HUES6 (cell line): ENCODE measurements around the gene SLC9A2.

ENCODE experiments used
- H3K27ac ChIP-seq: 2 replicates; pipeline ENCODE4 v1.7.0; 2013; ENCODE audit warnings: low read depth, mild to moderate bottlenecking, low read length, inconsistent platforms
- H3K27me3 ChIP-seq: 2 replicates; pipeline ENCODE4 v1.6.1; 2013; ENCODE audit warnings: low read length; ENCODE audit not compliant: control insufficient read depth, insufficient read depth
- H3K36me3 ChIP-seq: 2 replicates; pipeline ENCODE4 v1.6.1; 2013; ENCODE audit warnings: low read length; ENCODE audit not compliant: control insufficient read depth, insufficient read depth
- H3K4me1 ChIP-seq: 2 replicates; pipeline ENCODE4 v1.6.1; 2013; ENCODE audit warnings: low read length; ENCODE audit not compliant: control insufficient read depth, insufficient read depth
- H3K4me3 ChIP-seq: 2 replicates; pipeline ENCODE4 v1.5.1; 2013; ENCODE audit warnings: low read depth, low read length
- H3K9ac ChIP-seq: one replicate; pipeline ENCODE4 v1.6.1; 2013; ENCODE audit warnings: mild to moderate bottlenecking, low read length
- H3K9me3 ChIP-seq: 2 replicates; pipeline ENCODE4 v1.6.1; 2013; ENCODE audit warnings: low read depth, low read length; ENCODE audit not compliant: control insufficient read depth, insufficient read depth

The SLC9A2 gene

DNA sequence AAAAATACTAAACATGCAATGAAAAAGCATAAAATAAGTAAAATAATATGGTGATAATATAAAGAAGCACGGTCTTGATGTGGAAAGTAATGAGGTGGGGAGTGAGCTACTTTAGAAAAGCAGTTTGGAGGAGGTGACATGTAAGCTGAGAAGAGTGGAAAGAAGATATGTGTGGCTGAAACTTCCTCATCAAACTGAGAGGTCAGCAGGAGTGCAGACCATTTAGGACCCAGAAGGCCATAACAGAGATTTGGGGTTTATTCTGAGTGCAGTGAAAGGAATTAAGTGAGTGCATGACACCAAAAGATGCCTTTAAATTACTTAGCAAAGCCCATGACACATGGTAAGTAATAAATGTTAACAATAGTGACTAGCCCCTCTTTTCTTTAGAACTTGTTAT is 118.1 kb downstream of the SLC9A2 start:
- H3K9ac ChIP-seq = no peak overlapping the region

GRCh38 chr2:102743259-102743658 is 123.9 kb downstream of the SLC9A2 start:
- no peaks in the 10 kb centered on the region for H3K27me3 ChIP-seq
- H3K9ac ChIP-seq = no peak overlapping the region
- no peaks in the 10 kb centered on the region for H3K4me1 ChIP-seq
- H3K36me3 ChIP-seq = no peaks in the 10 kb centered on the region
- H3K27ac ChIP-seq = no peak overlapping the region
- no peak overlapping the region for H3K4me3 ChIP-seq
- H3K9me3 ChIP-seq = no peaks in the 10 kb centered on the region

More for the DNA sequence above, 118.1 kb downstream of the SLC9A2 start:
- peaks cover 8% of the 10 kb centered on the region for H3K4me1 ChIP-seq
- H3K27me3 ChIP-seq = no peaks in the 10 kb centered on the region
- H3K27ac ChIP-seq = no peak overlapping the region
- no peaks in the 10 kb centered on the region for H3K9me3 ChIP-seq
- no peaks in the 10 kb centered on the region for H3K36me3 ChIP-seq
- peak overlapping the region; percentile 73 for H3K4me3 ChIP-seq

DNA sequence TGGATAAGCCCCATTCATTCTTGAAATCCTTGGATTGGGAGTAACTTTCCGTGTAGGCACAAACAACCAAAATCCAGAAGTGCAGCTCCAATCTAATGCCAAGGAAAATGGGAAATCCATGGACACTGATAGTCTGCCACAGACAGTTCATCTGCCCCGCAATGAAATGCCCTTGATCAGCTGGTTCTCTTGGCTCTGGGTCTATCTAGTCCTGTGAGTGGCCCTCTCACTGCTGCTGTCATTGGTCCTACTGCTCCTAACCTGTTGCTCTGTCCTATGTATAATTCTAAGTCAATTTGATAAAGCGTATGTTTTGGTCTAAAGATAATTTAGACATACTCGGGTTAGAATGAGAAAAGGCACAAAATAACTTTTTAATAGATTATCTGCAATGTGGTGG is 128.8 kb downstream of the SLC9A2 start:
- H3K27ac ChIP-seq = no peak overlapping the region
- H3K4me1 ChIP-seq = no peaks in the 10 kb centered on the region
- H3K9ac ChIP-seq = no peak overlapping the region
- H3K4me3 ChIP-seq = no peak overlapping the region
- no peaks in the 10 kb centered on the region for H3K36me3 ChIP-seq
- no peaks in the 10 kb centered on the region for H3K27me3 ChIP-seq
- no peaks in the 10 kb centered on the region for H3K9me3 ChIP-seq

DNA sequence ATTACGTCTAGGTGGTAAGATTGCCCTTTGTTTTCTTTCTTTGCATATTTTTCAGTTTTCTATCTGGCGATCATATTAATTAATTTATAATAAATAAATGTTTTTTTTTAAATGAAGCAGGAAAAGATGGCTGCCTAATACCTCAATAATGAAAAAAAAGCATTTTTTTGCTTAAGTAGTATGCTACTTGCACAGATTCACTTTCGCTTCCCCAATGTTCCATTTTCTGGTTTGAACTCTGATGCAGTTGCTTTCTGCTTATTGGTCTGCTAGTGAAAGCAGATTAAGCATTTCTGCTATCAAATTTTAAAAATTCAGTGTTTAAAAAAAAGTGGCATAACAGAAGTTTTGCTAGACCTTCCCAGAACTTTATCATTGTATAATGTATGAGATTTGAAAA is 130.6 kb downstream of the SLC9A2 start:
- Histone ChIP-seq H3K9me3 (no peaks in the 10 kb centered on the region), H3K36me3 (no peaks in the 10 kb centered on the region), H3K27me3 (no peaks in the 10 kb centered on the region), H3K4me1 (no peaks in the 10 kb centered on the region), H3K4me3 (no peak overlapping the region), H3K27ac (no peak overlapping the region), H3K9ac (no peak overlapping the region)

GRCh38 chr2:102753563-102754159 is 134.3 kb downstream of the SLC9A2 start:
- Histone ChIP-seq H3K9me3 (no peaks in the 10 kb centered on the region), H3K9ac (no peak overlapping the region), H3K27me3 (no peaks in the 10 kb centered on the region), H3K4me3 (no peak overlapping the region), H3K4me1 (peaks cover 3% of the 10 kb centered on the region; the same call in 1 of the 2 replicates), H3K27ac (no peak overlapping the region), H3K36me3 (no peaks in the 10 kb centered on the region)

GRCh38 chr2:102754456-102755145 is 135.2 kb downstream of the SLC9A2 start:
- Histone ChIP-seq H3K9ac (no peak overlapping the region), H3K27me3 (no peaks in the 10 kb centered on the region)

DNA sequence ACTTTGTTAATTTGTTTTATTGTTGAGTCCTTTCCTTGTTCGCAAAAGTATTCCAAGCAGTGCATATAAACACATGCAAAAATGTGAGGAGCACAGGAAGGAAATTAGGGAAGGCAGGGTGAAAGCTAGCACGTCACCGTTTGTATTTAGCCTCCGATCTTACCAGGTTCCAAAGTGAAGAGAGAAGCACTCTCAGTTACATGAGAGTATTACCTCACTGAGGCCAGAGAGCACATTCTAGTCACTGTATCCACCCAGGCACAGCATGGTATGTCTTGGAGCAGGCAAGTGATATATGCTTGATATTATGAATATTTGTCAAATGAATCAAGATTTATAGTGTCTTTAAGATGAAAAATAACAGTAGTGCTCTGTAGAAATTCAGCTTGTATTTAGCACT is 135.9 kb downstream of the SLC9A2 start:
- H3K27ac ChIP-seq = no peak overlapping the region
- no peak overlapping the region for H3K9ac ChIP-seq
- H3K27me3 ChIP-seq = no peaks in the 10 kb centered on the region
- peaks cover 3% of the 10 kb centered on the region; the same call in 1 of the 2 replicates for H3K4me1 ChIP-seq
- no peaks in the 10 kb centered on the region for H3K36me3 ChIP-seq
- no peaks in the 10 kb centered on the region for H3K9me3 ChIP-seq
- H3K4me3 ChIP-seq = no peak overlapping the region

More at GRCh38 chr2:102754456-102755145, 135.2 kb downstream of the SLC9A2 start:
- Histone ChIP-seq H3K27ac (no peak overlapping the region), H3K4me3 (no peak overlapping the region), H3K4me1 (peaks cover 3% of the 10 kb centered on the region; the same call in 1 of the 2 replicates), H3K9me3 (no peaks in the 10 kb centered on the region), H3K36me3 (no peaks in the 10 kb centered on the region)

- Histone ChIP-seq H3K4me1 (peaks cover 3% of the 10 kb centered on the region; the same call in 1 of the 2 replicates), H3K4me3 (no peak overlapping the region), H3K27me3 (no peaks in the 10 kb centered on the region), H3K27ac (no peak overlapping the region), H3K9ac (no peak overlapping the region), H3K9me3 (no peaks in the 10 kb centered on the region), H3K36me3 (no peaks in the 10 kb centered on the region)
Measured at GRCh38 chr2:102758439-102758838, 139.1 kb downstream of the SLC9A2 start.
